ENCODE measurements around the gene ZNF546.

DNA sequence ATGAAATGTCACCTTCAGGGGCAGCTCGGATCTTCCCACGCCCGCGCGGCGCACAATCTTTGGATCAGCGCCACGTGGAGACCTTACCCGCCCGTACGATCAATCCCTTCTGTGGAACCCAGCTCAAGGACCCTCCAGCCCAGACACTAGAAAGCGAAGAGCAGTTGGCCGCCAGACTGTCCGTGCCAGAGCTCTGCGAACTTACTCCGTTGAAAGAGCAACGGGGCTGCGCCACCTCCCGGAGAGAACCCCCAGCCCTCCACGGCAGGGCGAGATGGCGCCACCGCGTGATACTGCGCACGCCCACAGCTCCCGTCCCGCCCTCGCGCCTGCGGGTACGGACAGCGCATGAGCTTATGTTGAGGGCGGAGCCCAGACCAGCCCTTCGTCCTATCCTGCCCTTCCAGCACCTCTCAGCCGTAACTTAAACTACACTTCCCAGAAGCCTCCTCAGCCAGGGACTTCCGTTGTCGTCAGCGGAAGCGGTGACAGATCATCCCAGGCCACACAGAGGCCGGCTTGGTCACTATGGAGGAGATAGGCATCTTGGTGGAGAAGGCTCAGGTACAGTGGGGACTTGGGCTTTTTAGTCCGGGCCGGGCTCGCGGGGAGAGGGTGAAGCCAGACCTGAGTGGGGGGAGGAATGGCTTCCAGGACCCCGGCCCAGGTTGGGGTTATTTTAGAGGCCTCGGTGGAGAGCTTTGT lies 26.0 kb upstream of the ZNF546 start, which contains the start of gene PSMC4:
- TF ChIP-seq, protein P1, sequence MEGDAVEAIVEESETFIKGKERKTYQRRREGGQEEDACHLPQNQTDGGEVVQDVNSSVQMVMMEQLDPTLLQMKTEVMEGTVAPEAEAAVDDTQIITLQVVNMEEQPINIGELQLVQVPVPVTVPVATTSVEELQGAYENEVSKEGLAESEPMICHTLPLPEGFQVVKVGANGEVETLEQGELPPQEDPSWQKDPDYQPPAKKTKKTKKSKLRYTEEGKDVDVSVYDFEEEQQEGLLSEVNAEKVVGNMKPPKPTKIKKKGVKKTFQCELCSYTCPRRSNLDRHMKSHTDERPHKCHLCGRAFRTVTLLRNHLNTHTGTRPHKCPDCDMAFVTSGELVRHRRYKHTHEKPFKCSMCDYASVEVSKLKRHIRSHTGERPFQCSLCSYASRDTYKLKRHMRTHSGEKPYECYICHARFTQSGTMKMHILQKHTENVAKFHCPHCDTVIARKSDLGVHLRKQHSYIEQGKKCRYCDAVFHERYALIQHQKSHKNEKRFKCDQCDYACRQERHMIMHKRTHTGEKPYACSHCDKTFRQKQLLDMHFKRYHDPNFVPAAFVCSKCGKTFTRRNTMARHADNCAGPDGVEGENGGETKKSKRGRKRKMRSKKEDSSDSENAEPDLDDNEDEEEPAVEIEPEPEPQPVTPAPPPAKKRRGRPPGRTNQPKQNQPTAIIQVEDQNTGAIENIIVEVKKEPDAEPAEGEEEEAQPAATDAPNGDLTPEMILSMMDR (conservative IDR thresholded peaks at IDR 0.05; ENCODE audit: low read length), result peak; percentile 93
- no peak for TF ChIP-seq EZH2phosphoT487 (IDR thresholded peaks at IDR 0.05; ENCODE audit: borderline replicate concordance, low read depth, low read length)
